OCI-LY3 (cell line): ENCODE measurements around the gene CYP20A1.
A peak's percentile ranks its signal among the peaks of the same experiment; 100 is the strongest.
"Not testable (repeated sequence)": the region's sequence is repeated elsewhere in the genome, so short reads cannot be mapped to it uniquely, and the experiment has no call there.

ENCODE experiments used
- H2AFZ ChIP-seq: fragments of 200-600, 300-600 bp; shearing (Covaris generic); 2 replicates; pipeline ENCODE4 v1.6.0; 2014; ENCODE audit warnings: antibody characterized with exemption, low read depth, low read length
- H3K27ac ChIP-seq: fragments of 200-600, 300-600 bp; sonication (generic); 2 replicates; pipeline ENCODE4 v1.5.1; 2014; ENCODE audit warnings: mild to moderate bottlenecking, low read length, moderate library complexity, mixed read lengths
- H3K27me3 ChIP-seq: fragments of 200-600, 300-600 bp; sonication (generic); 2 replicates; pipeline ENCODE4 v1.6.1; 2014; ENCODE audit warnings: low read depth, low read length, mixed read lengths
- H3K36me3 ChIP-seq: fragments of 200-600, 300-600 bp; sonication (generic); replicated peaks from 2 replicates; pipeline ENCODE3; 2014; ENCODE audit warnings: low read depth, low read length, mixed read lengths
- H3K4me1 ChIP-seq: fragments of 300-600, 200-600 bp; sonication (generic); 2 replicates; pipeline ENCODE4 v1.6.1; 2014; ENCODE audit warnings: low read length, mixed read lengths
- H3K4me2 ChIP-seq: fragments of 200-600, 300-600 bp; sonication (generic); 2 replicates; pipeline ENCODE4 v1.6.1; 2014; ENCODE audit warnings: low read length, mixed read lengths
- H3K4me3 ChIP-seq: fragments of 300-600, 200-600 bp; sonication (generic); 2 replicates; pipeline ENCODE4 v1.5.1; 2014; ENCODE audit warnings: antibody characterized with exemption, mild to moderate bottlenecking, low read length, moderate library complexity
- H3K79me2 ChIP-seq: fragments of 300-600, 200-600 bp; shearing (Covaris generic); 2 replicates; pipeline ENCODE4 v1.6.1; 2014; ENCODE audit warnings: mild to moderate bottlenecking, low read length, mixed read lengths
- H3K9ac ChIP-seq: fragments of 300-600, 200-600 bp; shearing (Covaris generic); 2 replicates; pipeline ENCODE4 v1.6.0; 2014; ENCODE audit warnings: mild to moderate bottlenecking, low read length, moderate library complexity
- H3K9me3 ChIP-seq: fragments of 200-600, 300-600 bp; shearing (Covaris generic); 2 replicates; pipeline ENCODE4 v1.6.1; 2014; ENCODE audit warnings: low read length, mixed read lengths; ENCODE audit not compliant: insufficient read depth
- H4K20me1 ChIP-seq: fragments of 200-600, 300-600 bp; sonication (generic); 2 replicates; pipeline ENCODE4 v1.6.1; 2016; ENCODE audit warnings: low read length, mixed read lengths; ENCODE audit not compliant: insufficient read depth
- CTCF ChIP-seq: fragments of 200-600, 300-600 bp; sonication (generic); IDR thresholded peaks from 2 replicates; pipeline ENCODE4 v1.5.1; 2014; ENCODE audit warnings: antibody characterized with exemption, low read length, low read depth
- EZH2phosphoT487 ChIP-seq: fragments of 200-600 bp; shearing (Covaris generic); IDR thresholded peaks from 2 replicates; pipeline ENCODE4 v1.6.1; 2018; ENCODE audit warnings: antibody characterized with exemption, mixed run types, low read depth

Gene CYP20A1

GRCh38 chr2:203200866-203201265 lies 38.0 kb upstream of the CYP20A1 start:
- no peak overlapping the region for H3K4me3 ChIP-seq
- H3K27me3 ChIP-seq = no peaks in the 10 kb centered on the region
- no peaks in the 10 kb centered on the region for H3K36me3 ChIP-seq
- no peaks in the 10 kb centered on the region for H4K20me1 ChIP-seq
- TF ChIP-seq CTCF (no peak), EZH2phosphoT487 (no peak)
- H3K79me2 ChIP-seq = no peaks in the 10 kb centered on the region
- no peak overlapping the region for H3K27ac ChIP-seq
- H3K9ac ChIP-seq = no peak overlapping the region
- H2AFZ ChIP-seq = no peak overlapping the region
- no peaks in the 10 kb centered on the region for H3K4me1 ChIP-seq
- H3K9me3 ChIP-seq = no peaks in the 10 kb centered on the region
- H3K4me2 ChIP-seq = no peak overlapping the region

GRCh38 chr2:203201426-203201825 lies 37.4 kb upstream of the CYP20A1 start:
- Histone ChIP-seq H3K27ac (no peak overlapping the region), H4K20me1 (no peaks in the 10 kb centered on the region), H3K79me2 (no peaks in the 10 kb centered on the region), H2AFZ (no peak overlapping the region), H3K4me1 (no peaks in the 10 kb centered on the region), H3K36me3 (no peaks in the 10 kb centered on the region), H3K9ac (no peak overlapping the region), H3K4me3 (no peak overlapping the region), H3K4me2 (no peak overlapping the region), H3K9me3 (no peaks in the 10 kb centered on the region), H3K27me3 (no peaks in the 10 kb centered on the region)
- TF ChIP-seq CTCF (no peak), EZH2phosphoT487 (no peak)

GRCh38 chr2:203209538-203209937 lies 29.3 kb upstream of the CYP20A1 start:
- H3K27ac ChIP-seq = no peak overlapping the region
- H4K20me1 ChIP-seq = no peaks in the 10 kb centered on the region
- no peaks in the 10 kb centered on the region for H3K36me3 ChIP-seq
- no peak overlapping the region for H3K4me3 ChIP-seq
- H3K9ac ChIP-seq = no peak overlapping the region
- H3K9me3 ChIP-seq = no peaks in the 10 kb centered on the region
- H3K27me3 ChIP-seq = no peaks in the 10 kb centered on the region
- no peaks in the 10 kb centered on the region for H3K79me2 ChIP-seq
- no peak overlapping the region for H3K4me2 ChIP-seq
- TF ChIP-seq CTCF = no peak
- TF ChIP-seq EZH2phosphoT487 = no peak
- H3K4me1 ChIP-seq = no peaks in the 10 kb centered on the region
- no peak overlapping the region for H2AFZ ChIP-seq

GRCh38 chr2:203225423-203226039 lies 13.3 kb upstream of the CYP20A1 start:
- Histone ChIP-seq H3K27me3 (no peaks in the 10 kb centered on the region), H4K20me1 (no peaks in the 10 kb centered on the region), H3K36me3 (no peaks in the 10 kb centered on the region), H3K27ac (no peak overlapping the region), H2AFZ (no peak overlapping the region), H3K4me3 (no peak overlapping the region), H3K4me1 (no peaks in the 10 kb centered on the region), H3K9me3 (no peaks in the 10 kb centered on the region), H3K4me2 (no peak overlapping the region), H3K9ac (no peak overlapping the region), H3K79me2 (no peaks in the 10 kb centered on the region)
- TF ChIP-seq EZH2phosphoT487 (no peak), CTCF (peak; percentile 54)

GRCh38 chr2:203229674-203230073 lies 9.1 kb upstream of the CYP20A1 start:
- not testable (repeated sequence) for H3K27me3 ChIP-seq, H3K4me1 ChIP-seq, H3K36me3 ChIP-seq, H3K9me3 ChIP-seq, H2AFZ ChIP-seq, H3K9ac ChIP-seq, H3K79me2 ChIP-seq, H3K4me3 ChIP-seq, H4K20me1 ChIP-seq, H3K4me2 ChIP-seq, H3K27ac ChIP-seq
